ENCODE results near the gene HEATR5A. TPM values are rescaled to one million over a fixed set of nuclear protein-coding genes. Genes with fewer than 3 reads are reported as not detected.

Gene HEATR5A
- total and polyA plus RNA-seq, 10 of the 15 experiments (the other 5 are each of a cell fraction or from before 2014, with no cell fraction given) = 5.1 to 37.1 (median 13.8) TPM

GRCh38 chr14:31243860-31244259, 176.5 kb downstream of the HEATR5A start (continued):
- TF ChIP-seq REST (IDR thresholded peaks at IDR 0.05; ENCODE audit: low read depth, low read length) = no peak
- no peak for TF ChIP-seq STAT3 (IDR thresholded peaks at IDR 0.05; ENCODE audit: low read depth, low read length)
- no peak for TF ChIP-seq NKRF (conservative IDR thresholded peaks at IDR 0.05)
- no peak for TF ChIP-seq BCL11A (IDR thresholded peaks at IDR 0.05; ENCODE audit: low read depth, low read length)
- TF ChIP-seq E4F1 (IDR thresholded peaks at IDR 0.05; ENCODE audit: borderline replicate concordance, partially characterized antibody) = no peak
- no peak for TF ChIP-seq RCOR1 (conservative IDR thresholded peaks at IDR 0.05; ENCODE audit: low read depth, low read length)
